ENCODE results near the gene OR56A4.

The OR56A4 gene, protein sequence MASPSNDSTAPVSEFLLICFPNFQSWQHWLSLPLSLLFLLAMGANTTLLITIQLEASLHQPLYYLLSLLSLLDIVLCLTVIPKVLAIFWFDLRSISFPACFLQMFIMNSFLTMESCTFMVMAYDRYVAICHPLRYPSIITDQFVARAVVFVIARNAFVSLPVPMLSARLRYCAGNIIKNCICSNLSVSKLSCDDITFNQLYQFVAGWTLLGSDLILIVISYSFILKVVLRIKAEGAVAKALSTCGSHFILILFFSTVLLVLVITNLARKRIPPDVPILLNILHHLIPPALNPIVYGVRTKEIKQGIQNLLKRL

GRCh38 chr11:6006846-6007245 is at the start of gene OR56A4:
OR56A4 (minus strand) TSS chr11:6006946; CDS start chr11:6002992, 3,954 bp downstream.
- DNase-seq: no peak

GRCh38 chr11:6055569-6055968 is 48.8 kb upstream of the OR56A4 start:
- no peak for DNase-seq

DNA sequence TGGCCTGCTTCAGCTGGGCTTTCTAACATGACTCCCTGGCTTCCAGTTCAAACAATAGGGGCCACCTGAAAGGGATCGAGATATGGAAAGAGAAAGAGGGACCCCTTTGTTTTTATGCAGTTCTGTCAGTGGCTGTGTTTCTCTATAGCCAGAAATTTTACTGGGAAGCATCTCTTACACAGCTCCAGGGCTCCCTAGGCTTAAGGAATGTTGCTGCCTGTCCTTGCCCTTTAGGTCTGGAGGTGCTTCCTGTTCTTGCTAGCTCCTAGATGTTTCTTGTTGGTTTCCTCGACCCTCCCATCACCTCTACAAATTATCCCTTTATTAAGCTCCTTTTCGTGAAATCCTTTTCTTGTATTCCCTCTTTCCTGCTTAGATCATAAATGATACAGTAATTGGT is 45.6 kb upstream of the OR56A4 start:
- DNase-seq: no peak

DNA sequence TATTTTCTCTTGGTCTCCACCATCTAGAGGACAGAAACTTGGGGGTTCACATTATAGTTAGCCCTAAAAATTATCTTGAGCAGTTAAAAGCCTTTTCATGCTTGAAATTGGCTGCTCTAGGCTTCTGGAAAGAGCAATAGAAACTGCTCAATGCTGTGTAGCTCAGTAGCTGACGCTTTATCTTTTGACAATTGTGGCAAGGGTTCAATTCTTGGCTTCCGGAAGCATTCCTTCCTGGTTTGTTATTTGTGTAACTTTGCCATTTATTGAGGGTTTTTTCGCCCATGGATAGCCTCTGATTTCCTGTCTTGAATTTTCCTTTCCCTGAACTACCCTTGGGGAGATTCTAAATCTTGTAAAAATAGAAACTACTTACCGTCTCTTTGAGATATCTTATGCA is 34.1 kb upstream of the OR56A4 start:
- DNase-seq: no peak

DNA sequence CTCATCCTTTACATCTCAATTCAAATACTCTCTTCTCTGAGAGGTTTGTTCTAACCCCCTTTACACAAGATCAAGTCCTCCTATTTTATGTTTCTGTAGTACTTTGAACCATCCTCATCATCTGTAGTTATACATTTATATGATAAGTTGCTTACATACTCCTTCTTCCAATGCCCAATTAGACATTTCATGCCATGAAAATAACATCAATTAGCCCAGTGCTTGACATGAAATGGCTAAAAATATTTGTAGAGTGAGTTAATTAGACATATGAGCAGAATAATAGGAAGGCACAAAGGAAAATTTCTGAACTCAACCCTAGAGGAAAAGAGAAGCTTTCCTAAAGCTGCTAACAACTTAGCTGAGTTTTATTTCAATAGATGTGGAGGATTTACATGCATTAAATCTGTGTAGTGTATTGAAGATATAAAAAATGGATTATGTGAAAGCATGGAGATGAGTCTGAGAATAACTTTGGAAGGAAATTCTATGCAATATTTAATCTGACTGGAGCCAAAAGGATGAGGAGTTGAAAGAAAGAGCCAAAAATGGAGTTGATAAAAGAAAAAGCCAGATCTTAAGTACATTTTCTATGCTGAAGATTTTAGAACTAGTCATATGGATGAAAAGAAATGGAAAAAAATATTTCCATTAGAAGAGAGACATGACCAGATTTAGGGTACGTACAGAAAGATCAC is 24.1 kb upstream of the OR56A4 start, which contains the start of gene OR56A1:
OR56A1 (minus strand) TSS at position 51 of the 698 bp plus-strand sequence. CDS start 3,066 bp downstream, outside the sequence.
- no peak for DNase-seq

DNA sequence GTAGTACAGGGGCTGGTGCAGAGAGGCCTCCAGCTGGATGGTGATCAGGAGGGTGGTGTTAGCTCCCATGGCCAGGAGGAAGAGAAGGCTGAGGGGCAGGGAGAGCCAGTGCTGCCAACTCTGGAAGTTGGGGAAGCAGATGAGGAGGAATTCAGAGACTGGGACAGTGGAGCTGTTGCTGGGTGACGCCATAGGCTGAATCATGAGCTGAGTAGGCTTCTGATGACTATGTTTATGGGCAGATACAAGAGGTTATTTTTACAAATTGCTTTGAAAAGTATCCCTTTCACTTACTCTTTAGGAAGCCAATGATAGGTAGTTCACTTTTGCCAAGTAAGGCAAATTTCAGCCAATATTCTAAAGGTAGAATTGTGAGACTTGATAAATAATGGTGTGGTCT is 20.8 kb upstream of the OR56A4 start:
- no peak for DNase-seq

DNA sequence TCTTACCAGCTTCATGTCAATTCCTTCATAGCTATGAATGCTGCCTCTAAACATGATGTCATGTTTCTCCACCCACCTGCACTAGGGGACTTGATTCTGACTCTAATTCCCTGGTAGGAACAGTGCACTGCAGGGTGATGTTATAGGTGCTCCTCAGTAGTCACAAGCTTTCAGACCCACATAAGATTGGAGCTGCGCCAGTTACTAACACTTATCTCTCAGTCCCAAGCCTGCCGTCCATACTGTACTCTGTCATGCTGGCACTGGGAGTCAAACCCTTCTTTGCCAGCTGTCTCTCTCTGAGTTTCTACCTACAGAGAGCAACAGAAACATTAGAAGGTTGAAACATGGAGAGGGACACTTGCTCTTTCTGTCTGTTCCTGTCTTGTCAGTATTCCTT is 18.3 kb upstream of the OR56A4 start:
- no peak for DNase-seq

- DNase-seq: peak; percentile 38
Measured at GRCh38 chr11:6022956-6023355, 16.2 kb upstream of the OR56A4 start.

- no peak for DNase-seq
Measured at GRCh38 chr11:6013042-6013441, 6.3 kb upstream of the OR56A4 start.

- DNase-seq: no peak
Measured at GRCh38 chr11:6012035-6012668, 5.4 kb upstream of the OR56A4 start.

GRCh38 chr11:6006395-6006794 is 351 bp downstream of the OR56A4 start:
- DNase-seq: no peak

DNA sequence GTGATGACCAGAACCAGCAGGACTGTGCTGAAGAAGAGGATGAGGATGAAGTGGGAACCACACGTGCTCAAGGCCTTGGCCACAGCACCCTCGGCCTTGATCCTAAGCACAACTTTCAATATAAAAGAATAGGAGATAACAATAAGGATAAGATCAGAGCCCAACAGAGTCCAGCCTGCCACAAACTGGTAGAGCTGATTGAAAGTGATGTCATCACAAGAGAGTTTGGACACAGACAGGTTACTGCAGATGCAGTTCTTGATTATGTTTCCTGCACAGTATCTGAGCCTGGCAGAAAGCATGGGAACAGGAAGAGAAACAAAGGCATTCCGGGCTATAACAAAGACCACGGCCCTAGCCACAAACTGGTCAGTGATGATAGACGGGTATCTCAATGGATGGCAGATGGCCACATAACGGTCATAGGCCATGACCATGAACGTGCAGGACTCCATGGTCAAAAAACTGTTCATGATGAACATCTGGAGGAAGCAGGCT is 4.5 kb downstream of the OR56A4 start:
- no peak for DNase-seq

GRCh38 chr11:5994791-5995190 is 12.0 kb downstream of the OR56A4 start:
- DNase-seq: no peak

- peak; percentile 60 for DNase-seq
Measured at GRCh38 chr11:5992604-5993251, 14.0 kb downstream of the OR56A4 start.

GRCh38 chr11:5992150-5992549 is 14.6 kb downstream of the OR56A4 start:
- DNase-seq: no peak

- DNase-seq: no peak
Measured at GRCh38 chr11:5989203-5989602, 17.5 kb downstream of the OR56A4 start.

GRCh38 chr11:5986885-5987284 is 19.9 kb downstream of the OR56A4 start, which contains the start of gene OR52L1:
OR52L1 (minus strand) TSS chr11:5986985; CDS start chr11:5986930, 55 bp downstream.
- no peak for DNase-seq

- no peak for DNase-seq
Measured at GRCh38 chr11:5983443-5983842, 23.3 kb downstream of the OR56A4 start.

DNA sequence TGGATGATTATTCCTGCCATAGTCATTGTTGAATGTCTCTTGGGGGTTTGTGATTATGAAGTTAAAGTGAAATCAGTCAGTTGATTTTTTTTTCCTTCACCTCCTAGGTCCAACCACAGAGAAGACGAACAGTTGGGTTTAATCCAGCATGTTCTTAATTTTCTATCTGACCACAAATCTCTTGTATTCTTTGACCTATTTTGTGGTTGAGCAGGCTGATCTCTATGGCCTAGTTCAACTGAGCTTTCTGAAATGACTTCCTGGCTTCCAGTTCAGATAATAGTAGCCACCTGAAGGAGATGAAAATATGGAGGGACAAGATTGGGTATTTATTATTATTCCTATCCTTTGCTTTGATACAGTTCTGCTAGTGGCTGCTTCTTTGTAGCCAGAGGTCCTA is 33.2 kb downstream of the OR56A4 start:
- DNase-seq: no peak

DNA sequence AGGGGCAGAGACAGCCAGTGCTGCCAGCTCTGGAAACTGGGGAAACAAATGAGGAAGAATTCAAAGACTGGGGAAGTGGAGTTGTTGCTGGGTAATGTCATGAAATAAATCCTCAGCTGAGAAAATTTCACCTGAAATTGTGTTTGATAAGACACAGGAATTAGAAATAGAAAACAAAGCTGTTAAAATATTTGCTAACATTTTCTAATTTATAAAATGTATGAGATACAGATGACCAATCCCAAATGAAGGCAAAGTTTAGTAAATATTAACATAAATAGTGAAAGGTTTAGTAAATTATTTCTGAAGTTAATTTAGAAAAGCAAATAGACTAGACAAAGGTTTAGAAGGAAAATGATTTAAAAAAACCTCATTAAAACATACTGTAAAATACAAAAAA is 38.4 kb downstream of the OR56A4 start, which contains the start of gene OR56A5:
OR56A5 (minus strand) TSS at position 101 of the 400 bp plus-strand sequence; CDS start at position 101, 0 bp downstream.
- no peak for DNase-seq

DNA sequence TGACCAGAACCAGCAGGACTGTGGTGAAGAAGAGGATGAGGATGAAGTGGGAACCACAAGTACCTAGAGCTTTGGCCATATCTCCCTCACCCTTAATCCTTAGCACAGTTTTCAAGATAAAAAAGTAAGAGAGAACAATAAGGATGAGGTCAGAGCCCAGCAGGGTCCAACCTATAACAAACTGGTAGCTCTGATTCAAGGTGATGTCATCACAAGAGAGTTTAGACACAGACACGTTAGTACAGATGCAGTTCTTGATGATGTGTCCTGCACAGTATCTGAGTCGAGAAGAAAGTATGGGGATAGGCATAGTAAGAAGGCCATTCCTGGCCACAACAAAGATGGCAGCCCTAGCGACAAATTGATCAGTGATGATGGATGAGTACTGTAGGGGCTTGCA is 39.0 kb downstream of the OR56A4 start:
- no peak for DNase-seq

GRCh38 chr11:5966958-5967357 is 39.8 kb downstream of the OR56A4 start:
- DNase-seq: no peak

All from NCI-H82 (cell line).